ENCODE data around the gene PIK3C3.

Gene PIK3C3

GRCh38 chr18:42126586-42126985, 171.6 kb downstream of the PIK3C3 start:
- no peak for DNase-seq (ENCODE audit: low spot score)

GRCh38 chr18:42131066-42131929, 176.3 kb downstream of the PIK3C3 start:
- DNase-seq (ENCODE audit: low spot score) = no peak

GRCh38 chr18:42131930-42132244, 176.9 kb downstream of the PIK3C3 start:
- DNase-seq (ENCODE audit: low spot score) = no peak
